ENCODE results near the gene DUSP18.
"Not testable (repeated sequence)": the region's sequence is repeated elsewhere in the genome, so short reads cannot be mapped to it uniquely, and the experiment has no call there.

The DUSP18 gene

DNA sequence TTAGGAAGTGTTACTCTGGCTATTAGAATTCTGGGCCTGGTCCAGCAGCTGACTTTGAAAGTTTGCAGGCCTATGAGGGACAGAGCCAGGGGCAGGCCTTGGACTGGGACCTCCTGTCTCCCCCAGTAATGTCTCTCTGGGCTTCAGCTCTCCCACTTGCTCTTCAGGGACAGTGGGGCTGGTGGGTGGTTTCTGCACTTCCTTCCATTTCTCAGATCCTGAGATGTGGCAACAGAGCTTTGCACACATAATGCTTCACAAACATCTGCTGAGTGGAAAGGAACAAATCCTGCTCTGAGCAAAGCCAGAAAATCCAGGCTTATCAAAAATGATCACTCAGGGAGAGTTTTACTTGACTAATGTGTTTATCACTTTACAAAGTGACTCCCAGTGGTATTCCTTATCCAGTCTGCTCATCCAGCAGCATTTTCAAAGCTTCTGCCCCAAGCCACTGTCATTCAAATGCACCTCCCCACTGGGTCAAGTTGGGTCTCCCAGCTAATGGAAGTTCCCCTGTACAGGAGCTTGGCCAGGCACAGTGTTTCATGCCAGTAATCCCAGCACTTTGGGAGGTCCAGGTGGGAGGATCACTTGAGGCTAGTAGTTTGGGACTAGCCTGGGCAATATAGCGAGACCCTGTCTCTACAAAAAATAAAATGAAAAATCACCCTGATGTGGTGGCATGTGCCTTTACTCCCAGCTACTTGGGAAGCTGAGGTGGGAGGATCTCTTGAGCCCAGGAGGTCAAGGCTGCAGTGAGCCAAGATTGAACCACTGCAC is 13.5 kb upstream of the DUSP18 start:
- in situ Hi-C loops (cut with MboI; ENCODE audit: low sequenced_read_pairs, unreplicated experiment), result no loop called here
- TF ChIP-seq, protein P1, sequence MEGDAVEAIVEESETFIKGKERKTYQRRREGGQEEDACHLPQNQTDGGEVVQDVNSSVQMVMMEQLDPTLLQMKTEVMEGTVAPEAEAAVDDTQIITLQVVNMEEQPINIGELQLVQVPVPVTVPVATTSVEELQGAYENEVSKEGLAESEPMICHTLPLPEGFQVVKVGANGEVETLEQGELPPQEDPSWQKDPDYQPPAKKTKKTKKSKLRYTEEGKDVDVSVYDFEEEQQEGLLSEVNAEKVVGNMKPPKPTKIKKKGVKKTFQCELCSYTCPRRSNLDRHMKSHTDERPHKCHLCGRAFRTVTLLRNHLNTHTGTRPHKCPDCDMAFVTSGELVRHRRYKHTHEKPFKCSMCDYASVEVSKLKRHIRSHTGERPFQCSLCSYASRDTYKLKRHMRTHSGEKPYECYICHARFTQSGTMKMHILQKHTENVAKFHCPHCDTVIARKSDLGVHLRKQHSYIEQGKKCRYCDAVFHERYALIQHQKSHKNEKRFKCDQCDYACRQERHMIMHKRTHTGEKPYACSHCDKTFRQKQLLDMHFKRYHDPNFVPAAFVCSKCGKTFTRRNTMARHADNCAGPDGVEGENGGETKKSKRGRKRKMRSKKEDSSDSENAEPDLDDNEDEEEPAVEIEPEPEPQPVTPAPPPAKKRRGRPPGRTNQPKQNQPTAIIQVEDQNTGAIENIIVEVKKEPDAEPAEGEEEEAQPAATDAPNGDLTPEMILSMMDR (IDR thresholded peaks at IDR 0.05; ENCODE audit: borderline replicate concordance, control extremely low read depth, extremely low read depth, insufficient read depth, missing control alignments), result no peak
- no peak for DNase-seq (ENCODE audit: low spot score)

DNA sequence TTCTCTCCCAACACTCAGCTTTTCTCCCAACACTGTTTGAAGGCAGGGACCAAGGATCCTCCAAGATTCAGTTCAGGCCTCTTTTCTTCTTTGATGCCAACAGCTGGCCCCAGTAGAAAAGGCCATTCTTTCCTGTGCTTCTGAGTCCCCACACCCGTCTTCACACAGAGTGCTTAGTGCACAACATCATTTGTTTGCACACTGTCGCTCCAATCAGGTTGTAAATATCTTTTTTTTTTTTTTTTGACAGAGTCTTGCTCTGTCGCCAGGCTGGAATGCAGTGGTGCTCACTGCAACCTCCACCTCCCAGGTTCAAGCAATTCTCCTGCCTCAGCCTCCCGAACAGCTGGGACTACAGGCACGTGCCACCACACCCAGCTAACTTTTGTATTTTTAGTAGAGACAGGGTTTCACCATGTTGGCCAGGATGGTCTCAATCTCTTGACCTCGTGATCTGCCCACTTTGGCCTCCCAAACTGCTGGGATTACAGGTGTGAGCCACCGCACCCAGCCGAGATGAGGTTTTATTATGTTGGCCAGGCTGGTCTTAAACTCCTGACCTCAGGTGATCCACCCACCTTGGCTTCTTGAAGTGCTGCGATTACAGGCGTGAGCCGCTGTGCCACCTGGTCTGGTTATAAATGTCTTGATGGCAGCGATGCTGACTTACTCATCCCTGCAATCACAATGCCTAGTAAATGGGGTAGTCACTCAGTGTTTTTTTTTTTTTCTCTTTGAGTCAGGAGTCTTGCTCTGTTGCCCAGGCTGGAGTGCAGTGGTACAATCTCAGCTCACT is 12.4 kb upstream of the DUSP18 start:
- DNase-seq (ENCODE audit: low spot score); in situ Hi-C loops (cut with MboI; ENCODE audit: low sequenced_read_pairs, unreplicated experiment): not testable (repeated sequence)

DNA sequence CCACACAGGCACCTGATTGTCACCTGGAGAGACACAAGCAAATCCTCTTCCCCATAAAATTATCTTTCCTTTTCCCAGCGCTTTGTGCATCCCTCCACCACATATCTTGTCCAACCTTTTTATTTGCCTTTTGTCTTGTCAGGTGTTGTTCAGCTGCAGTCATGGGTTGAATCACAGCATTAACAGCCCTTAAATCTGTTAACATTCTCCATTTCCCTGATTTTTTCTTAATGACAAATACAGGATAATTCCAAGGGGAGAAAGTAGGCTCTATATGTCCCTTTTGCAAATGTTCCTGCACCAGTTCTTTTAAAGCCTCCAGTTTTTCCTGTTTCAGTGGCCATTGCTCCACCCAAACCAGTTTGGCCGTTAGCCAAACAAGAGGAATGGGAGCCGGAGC is 8.9 kb upstream of the DUSP18 start:
- DNase-seq (ENCODE audit: low spot score); in situ Hi-C loops (cut with MboI; ENCODE audit: low sequenced_read_pairs, unreplicated experiment): not testable (repeated sequence)

DNA sequence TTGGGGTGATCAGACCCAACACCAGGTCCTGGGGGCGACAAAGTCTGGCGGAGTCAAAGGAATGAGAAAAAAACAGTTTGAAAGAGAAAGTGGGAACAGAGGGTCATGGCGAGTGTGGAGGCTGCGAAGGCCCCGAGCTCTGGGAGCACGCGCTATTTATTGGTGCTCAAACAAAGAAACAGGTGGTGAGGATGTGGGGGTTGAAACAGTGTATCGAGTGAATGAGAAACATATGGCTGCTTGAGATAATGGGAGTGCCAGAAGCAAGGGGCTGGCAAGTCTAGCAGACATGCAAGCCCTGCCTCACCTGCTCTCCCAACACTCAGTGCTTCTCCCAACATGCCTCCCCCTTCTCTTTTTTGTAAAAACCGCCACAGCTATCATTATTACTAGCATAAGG is 7.8 kb upstream of the DUSP18 start:
- in situ Hi-C loops (cut with MboI; ENCODE audit: low sequenced_read_pairs, unreplicated experiment), result no loop called here
- no peak for DNase-seq (ENCODE audit: low spot score)

DNA sequence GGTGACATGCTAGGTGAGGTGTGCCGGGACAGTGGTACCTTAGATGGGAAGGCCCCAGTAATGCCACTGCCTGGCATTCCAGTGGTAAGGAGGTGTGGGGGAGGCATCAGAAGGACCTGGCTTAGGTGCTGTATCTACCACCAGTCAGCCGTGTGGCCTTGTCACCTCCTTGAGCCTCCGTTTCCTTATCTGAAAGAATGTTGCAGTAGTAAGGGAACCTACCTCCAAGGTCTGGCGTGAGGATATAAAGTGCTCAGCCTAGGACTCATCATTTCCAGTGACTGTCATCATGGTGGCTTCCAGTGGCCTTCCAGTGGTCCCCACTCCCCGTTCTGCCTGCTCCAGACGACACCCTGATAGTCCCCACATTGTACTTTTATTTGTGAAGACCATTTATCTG is 6.8 kb upstream of the DUSP18 start:
- TF ChIP-seq, protein P1 (IDR thresholded peaks at IDR 0.05; ENCODE audit: borderline replicate concordance, control extremely low read depth, extremely low read depth, insufficient read depth, missing control alignments), result no peak
- DNase-seq (ENCODE audit: low spot score), result no peak
- in situ Hi-C loops (cut with MboI; ENCODE audit: low sequenced_read_pairs, unreplicated experiment), result no loop called here

More for the DNA sequence above, 7.8 kb upstream of the DUSP18 start:
- TF ChIP-seq, protein P1 (IDR thresholded peaks at IDR 0.05; ENCODE audit: borderline replicate concordance, control extremely low read depth, extremely low read depth, insufficient read depth, missing control alignments), result no peak

DNA sequence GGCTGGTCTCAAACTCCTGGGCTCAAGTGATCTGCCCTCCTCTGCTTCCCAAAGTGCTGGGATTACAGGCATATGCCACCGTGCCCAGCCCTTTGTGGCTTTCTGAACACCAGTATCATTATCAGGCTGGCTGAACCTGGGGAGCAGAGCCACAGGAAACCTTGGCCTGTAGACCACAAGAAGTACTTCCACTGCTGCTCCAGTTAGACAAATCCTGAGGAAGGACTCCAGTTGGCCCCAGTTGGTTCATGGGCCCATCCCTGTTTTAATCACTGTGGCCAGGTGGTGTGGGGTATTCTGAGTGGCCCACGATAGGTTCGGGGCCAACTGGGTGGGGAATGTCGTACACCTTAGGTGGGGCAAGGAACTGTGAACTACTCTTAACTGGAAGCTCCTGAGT is 5.5 kb upstream of the DUSP18 start:
- DNase-seq (ENCODE audit: low spot score), result no peak
- TF ChIP-seq, protein P1 (IDR thresholded peaks at IDR 0.05; ENCODE audit: borderline replicate concordance, control extremely low read depth, extremely low read depth, insufficient read depth, missing control alignments), result no peak
- in situ Hi-C loops (cut with MboI; ENCODE audit: low sequenced_read_pairs, unreplicated experiment), result no loop called here

DNA sequence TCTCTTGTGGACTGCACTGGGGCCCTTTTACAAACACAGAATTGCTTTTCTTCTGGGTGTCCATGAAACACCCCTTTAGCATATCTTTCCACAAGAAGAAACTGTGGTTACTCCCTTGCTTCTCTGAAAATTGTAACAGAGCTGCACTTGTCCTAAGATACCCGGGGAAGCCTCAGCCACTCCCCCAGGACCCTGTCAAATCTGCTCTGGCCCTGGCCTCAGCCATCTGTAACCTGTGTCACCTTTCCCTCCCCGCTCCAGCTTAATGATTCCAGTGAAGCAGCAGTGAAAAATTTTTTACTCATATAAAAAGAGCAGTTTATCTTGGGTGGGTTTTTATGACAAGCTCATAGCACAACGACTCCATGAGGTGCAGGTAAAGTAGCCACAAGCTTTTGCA is 3.4 kb upstream of the DUSP18 start:
- DNase-seq (ENCODE audit: low spot score), result no peak
- TF ChIP-seq, protein P1 (IDR thresholded peaks at IDR 0.05; ENCODE audit: borderline replicate concordance, control extremely low read depth, extremely low read depth, insufficient read depth, missing control alignments), result no peak
- in situ Hi-C loops (cut with MboI; ENCODE audit: low sequenced_read_pairs, unreplicated experiment), result no loop called here
